Prostate gland (tissue), 2 donors: ENCODE measurements around the gene ANKS3. TPM values are rescaled to one million over a fixed set of nuclear protein-coding genes. Genes with fewer than 3 reads are reported as not detected.

ENCODE experiments used
- DNase-seq: peaks from one replicate; pipeline ENCODE4 v3.0.0-alpha.2; 2019; ENCODE audit warnings: low spot score
- H3K27ac ChIP-seq, 2 donors: fragments of 200-600 bp; sonication (generic); 2 replicates each; pipeline ENCODE4 v1.5.1; 2017 to 2019
- H3K27me3 ChIP-seq: fragments of 200-600 bp; sonication (generic); replicated peaks from 2 replicates; pipeline ENCODE4 v1.5.1; 2019; ENCODE audit not compliant: insufficient read depth
- H3K36me3 ChIP-seq, 2 donors: fragments of 200-600 bp; sonication (generic); 1 replicate in 1 of 2; 2 replicates in 1 of 2; pipeline versions ENCODE4 v1.5.1 to v1.8.1; 2017 to 2019
- H3K4me1 ChIP-seq: fragments of 200-600 bp; sonication (generic); replicated peaks from 2 replicates; pipeline ENCODE4 v1.5.1; 2019
- H3K4me3 ChIP-seq, 2 donors: fragments of 200-600 bp; sonication (generic); 2 replicates each; pipeline ENCODE4 v1.5.1; 2017 to 2019
- H3K9me3 ChIP-seq: fragments of 200-600 bp; sonication (generic); 2 replicates; pipeline ENCODE4 v1.5.1; 2017
- POLR2A ChIP-seq: fragments of 450-650 bp; IDR thresholded peaks from one replicate; pipeline ENCODE4 v1.6.1; 2016; ENCODE audit warnings: antibody characterized with exemption, mild to moderate bottlenecking
- POLR2AphosphoS5 ChIP-seq: sonication (generic); formaldehyde crosslinking; IDR thresholded peaks from one replicate; pipeline ENCODE4 v1.6.1; 2017; ENCODE audit warnings: antibody characterized with exemption
- WGBS: methylation state at CpG from one replicate; pipeline ENCODE4 v1.1.5; 2018; 5-methylcytosine and 5-hydroxymethylcytosine counted together
- intact Hi-C: fragments of 100-400 bp; cut with DNase I; formaldehyde crosslinking; loops from one replicate; pipeline ENCODE4 v1.14.2; 2022
- total RNA-seq, 2 donors: library from RNA; depleted of rRNA; stranded (reverse); fragments of >200 nt; gene quantifications; one replicate each; pipeline ENCODE4 v1.1.0, GENCODE V29; 2016
- TF ChIP-seq, protein P1 (sequence below), 4 experiments: fragments of 200-600 bp in 2 of 4; fragments of 450-650 bp in 2 of 4; sonication (generic) in 2 of 4; IDR thresholded peaks; 1 replicate in 3 of 4; 2 replicates in 1 of 4; pipeline ENCODE4 v1.5.1; 2016 to 2019; ENCODE audit warnings: antibody characterized with exemption in 4 of 4, mild to moderate bottlenecking in 2 of 4, moderate library complexity in 2 of 4

Gene ANKS3
- total RNA-seq, 2 donors from 2014 or later: 19.1 to 42.9 TPM

DNA sequence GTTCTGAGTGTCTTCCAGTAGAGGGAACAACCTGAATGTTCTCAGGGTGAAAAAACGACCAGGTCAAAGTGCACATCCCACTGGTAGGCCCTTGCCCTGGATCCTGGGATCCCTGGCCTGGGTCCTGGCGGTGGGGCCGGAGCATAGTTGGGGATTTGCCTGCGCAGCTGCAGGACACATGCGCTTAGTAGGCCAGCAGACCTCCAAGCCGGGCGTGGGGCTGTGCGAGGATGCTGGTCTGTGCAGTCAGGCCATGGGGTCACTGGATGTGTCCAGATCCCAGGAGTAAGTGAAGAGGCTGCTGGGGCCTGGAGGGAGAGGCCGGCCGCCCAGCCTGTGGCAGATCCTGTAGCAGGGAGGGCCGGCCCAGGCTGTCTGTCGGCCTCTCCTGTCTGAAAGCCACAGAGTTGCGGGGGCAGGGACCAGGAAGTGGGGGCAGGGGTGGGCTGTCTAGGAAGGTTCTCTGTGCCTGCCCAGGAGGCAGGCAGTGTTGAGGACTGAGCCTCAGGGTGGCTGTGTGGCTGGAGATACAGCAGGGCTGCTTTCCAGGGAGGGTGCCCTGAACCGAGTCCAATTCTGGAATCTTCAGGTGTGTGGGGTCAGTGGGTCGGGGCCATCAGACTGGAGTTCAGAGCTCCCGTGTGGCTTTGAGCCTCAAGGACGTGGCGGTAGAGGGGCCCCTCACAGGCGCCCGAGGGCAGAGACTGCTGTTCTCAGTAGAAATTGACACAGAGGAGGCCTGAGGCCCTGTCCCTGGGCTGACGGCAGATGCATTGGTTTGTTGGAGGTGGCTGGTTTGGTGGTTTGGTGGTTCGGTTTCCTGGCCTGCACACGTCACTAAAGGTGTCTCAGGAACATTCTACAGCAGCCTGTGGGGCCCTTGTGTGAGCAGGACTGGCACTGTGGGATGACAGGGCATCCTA is 57.9 kb downstream of the ANKS3 start:
- no peak for DNase-seq
- no peak overlapping the region for H3K27ac ChIP-seq
- peaks cover 14% of the 10 kb centered on the region for H3K4me1 ChIP-seq
- TF ChIP-seq POLR2AphosphoS5: no peak
- TF ChIP-seq, protein P1, sequence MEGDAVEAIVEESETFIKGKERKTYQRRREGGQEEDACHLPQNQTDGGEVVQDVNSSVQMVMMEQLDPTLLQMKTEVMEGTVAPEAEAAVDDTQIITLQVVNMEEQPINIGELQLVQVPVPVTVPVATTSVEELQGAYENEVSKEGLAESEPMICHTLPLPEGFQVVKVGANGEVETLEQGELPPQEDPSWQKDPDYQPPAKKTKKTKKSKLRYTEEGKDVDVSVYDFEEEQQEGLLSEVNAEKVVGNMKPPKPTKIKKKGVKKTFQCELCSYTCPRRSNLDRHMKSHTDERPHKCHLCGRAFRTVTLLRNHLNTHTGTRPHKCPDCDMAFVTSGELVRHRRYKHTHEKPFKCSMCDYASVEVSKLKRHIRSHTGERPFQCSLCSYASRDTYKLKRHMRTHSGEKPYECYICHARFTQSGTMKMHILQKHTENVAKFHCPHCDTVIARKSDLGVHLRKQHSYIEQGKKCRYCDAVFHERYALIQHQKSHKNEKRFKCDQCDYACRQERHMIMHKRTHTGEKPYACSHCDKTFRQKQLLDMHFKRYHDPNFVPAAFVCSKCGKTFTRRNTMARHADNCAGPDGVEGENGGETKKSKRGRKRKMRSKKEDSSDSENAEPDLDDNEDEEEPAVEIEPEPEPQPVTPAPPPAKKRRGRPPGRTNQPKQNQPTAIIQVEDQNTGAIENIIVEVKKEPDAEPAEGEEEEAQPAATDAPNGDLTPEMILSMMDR (IDR thresholded peaks at IDR 0.05): no peak
- TF ChIP-seq POLR2A: no peak
- WGBS: 81% methylated on average over 23 of the region's 23 CpGs
- no peaks in the 10 kb centered on the region for H3K9me3 ChIP-seq
- no peak overlapping the region for H3K4me3 ChIP-seq
- intact Hi-C loops: no loop called here
- no peaks in the 10 kb centered on the region for H3K27me3 ChIP-seq
- peaks cover 0 to 3% of the 10 kb centered on the region in 2 donors for H3K36me3 ChIP-seq

DNA sequence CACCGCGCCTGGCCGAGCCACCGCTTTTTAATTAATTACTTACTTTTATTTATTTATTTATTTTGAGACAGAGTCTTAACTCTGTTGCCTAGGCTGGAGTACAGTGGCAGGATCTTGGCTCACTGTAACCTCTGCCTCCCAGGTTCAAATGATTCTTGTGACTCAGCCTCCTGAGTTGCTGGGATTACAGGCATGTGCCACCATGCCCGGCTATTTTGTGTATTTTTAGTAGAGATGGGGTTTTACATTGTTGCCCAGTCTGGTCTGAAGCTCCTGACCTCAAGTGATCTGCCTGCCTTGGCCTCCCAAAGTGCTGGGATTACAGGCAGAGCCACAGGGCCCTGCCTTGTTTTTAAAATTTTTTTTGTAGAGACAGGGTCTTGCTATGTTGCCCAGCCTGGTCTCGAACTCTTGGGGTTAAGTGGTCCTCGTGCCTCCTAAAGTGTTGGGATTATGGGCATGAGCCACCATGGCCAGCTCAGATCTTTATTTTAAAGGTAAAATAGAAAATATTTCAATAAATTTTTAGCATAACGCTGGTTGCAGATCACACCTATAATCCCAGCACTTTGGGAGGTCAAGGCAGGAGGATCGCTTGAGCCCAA is 59.0 kb downstream of the ANKS3 start:
- H3K9me3 ChIP-seq: no peaks in the 10 kb centered on the region
- no peak overlapping the region for H3K4me3 ChIP-seq
- H3K36me3 ChIP-seq: peaks cover 0 to 3% of the 10 kb centered on the region in 2 donors
- no peak overlapping the region for H3K27ac ChIP-seq
- WGBS: 97% methylated on average over 9 of the region's 9 CpGs
- H3K27me3 ChIP-seq: no peaks in the 10 kb centered on the region
- H3K4me1 ChIP-seq: peaks cover 10% of the 10 kb centered on the region
- no peak for TF ChIP-seq POLR2AphosphoS5
- TF ChIP-seq, protein P1 (IDR thresholded peaks at IDR 0.05): no peak
- no peak for TF ChIP-seq POLR2A
- no peak for DNase-seq
- intact Hi-C loops: no loop called here

DNA sequence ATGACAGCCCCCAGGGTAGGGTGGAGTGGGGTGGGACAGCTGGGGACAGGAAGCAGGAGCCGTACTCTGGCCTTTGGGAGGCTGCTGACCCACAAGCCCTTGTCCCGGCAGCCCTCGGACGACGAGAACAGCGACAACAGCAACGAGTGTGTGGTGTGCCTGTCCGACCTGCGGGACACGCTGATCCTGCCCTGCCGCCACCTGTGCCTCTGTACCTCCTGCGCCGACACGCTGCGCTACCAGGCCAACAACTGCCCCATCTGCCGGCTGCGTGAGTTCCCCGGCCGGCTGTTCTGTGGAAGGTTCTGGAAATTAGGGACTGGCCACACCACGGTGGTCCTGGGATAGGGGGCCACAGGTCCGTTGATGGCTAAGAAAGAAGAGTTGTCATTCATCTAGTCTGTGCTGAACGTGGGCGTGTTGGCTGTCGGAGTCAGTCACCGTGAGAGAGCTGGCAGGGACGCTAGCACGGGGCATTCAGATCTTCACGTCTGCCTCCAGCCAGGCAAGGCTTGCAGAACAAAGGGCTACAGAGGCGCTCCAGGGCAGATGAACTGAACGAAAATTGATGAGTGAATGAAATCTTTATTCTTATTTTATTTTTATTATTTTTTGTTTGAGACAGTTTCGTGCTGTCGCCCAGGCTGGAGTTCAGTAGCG is 60.6 kb downstream of the ANKS3 start:
- H3K4me1 ChIP-seq: peaks cover 3% of the 10 kb centered on the region
- WGBS: 89% methylated on average over 33 of the region's 33 CpGs
- peaks cover 0 to 3% of the 10 kb centered on the region in 2 donors for H3K36me3 ChIP-seq
- intact Hi-C loops: no loop called here
- H3K4me3 ChIP-seq: no peak overlapping the region
- H3K27me3 ChIP-seq: no peaks in the 10 kb centered on the region
- H3K27ac ChIP-seq: no peak overlapping the region
- TF ChIP-seq POLR2A (no peak), POLR2AphosphoS5 (no peak)
- TF ChIP-seq, protein P1 (IDR thresholded peaks at IDR 0.05): no peak
- no peak for DNase-seq
- H3K9me3 ChIP-seq: no peaks in the 10 kb centered on the region

DNA sequence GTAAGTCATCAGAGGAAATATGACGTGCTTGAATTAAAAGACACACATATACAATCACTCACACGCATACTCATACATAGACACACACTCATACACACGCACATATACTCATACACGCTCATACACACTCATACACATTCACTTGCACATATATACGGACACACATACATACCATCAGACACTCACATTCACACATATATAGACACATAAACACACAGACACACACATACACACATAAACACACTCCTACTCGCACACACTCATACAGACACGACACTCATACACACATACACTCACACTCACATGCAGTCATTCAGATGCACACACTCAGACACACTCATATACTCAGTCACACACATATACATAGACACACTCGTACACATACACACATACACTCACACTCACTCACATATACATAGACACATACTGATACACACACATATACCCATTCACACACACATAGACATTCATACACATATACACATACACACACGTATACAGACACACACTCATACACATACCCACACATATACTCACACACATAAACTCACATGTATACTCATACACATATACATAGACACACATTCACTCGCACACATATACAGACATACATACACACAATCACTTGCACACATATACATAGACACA is 65.6 kb downstream of the ANKS3 start:
- no peaks in the 10 kb centered on the region for H3K27me3 ChIP-seq
- no peak overlapping the region for H3K27ac ChIP-seq

More for the DNA sequence above, 65.6 kb downstream of the ANKS3 start:
- no peak overlapping the region for H3K4me3 ChIP-seq
- 93% methylated on average over 10 of the region's 10 CpGs for WGBS
- no peak for DNase-seq
- peaks cover 3% of the 10 kb centered on the region for H3K4me1 ChIP-seq
- no peaks in the 10 kb centered on the region for H3K9me3 ChIP-seq
- H3K36me3 ChIP-seq: peaks cover 0 to 13% of the 10 kb centered on the region in 2 donors
- no peak for TF ChIP-seq POLR2A
- intact Hi-C loops: no loop called here
